Activated T-helper 17 cell treated with anti-CD3 and anti-CD28 coated beads, Interleukin-2, amount 50 U/mL, for 72 hours (primary cell): ENCODE data around the gene HOOK2. TPM values are rescaled to one million over a fixed set of nuclear protein-coding genes. Genes with fewer than 3 reads are reported as not detected.
"Not testable (repeated sequence)": the region's sequence is repeated elsewhere in the genome, so short reads cannot be mapped to it uniquely, and the experiment has no call there.

Source experiments
- ATAC-seq: fragments of 150-1000 bp; cut with Tn5 transposase; replicated peaks from 2 replicates; pipeline ENCODE4 v1.10.0; 2021; ENCODE audit warnings: mild to moderate bottlenecking, moderate library complexity
- H3K27ac Mint-ChIP-seq: one replicate; pipeline ENCODE4 v1.8.0; 2022; ENCODE audit warnings: mixed read lengths
- H3K27me3 Mint-ChIP-seq: one replicate; pipeline ENCODE4 v1.8.0; 2022; ENCODE audit warnings: mixed read lengths
- H3K36me3 Mint-ChIP-seq: one replicate; pipeline ENCODE4 v1.8.0; 2022; ENCODE audit warnings: low read depth, mild to moderate bottlenecking, mixed read lengths
- H3K4me1 Mint-ChIP-seq: one replicate; pipeline ENCODE4 v1.8.0; 2022; ENCODE audit warnings: mixed read lengths
- H3K4me3 Mint-ChIP-seq: one replicate; pipeline ENCODE4 v1.8.0; 2022; ENCODE audit warnings: mild to moderate bottlenecking, mixed read lengths
- H3K9me3 Mint-ChIP-seq: one replicate; pipeline ENCODE4 v1.8.0; 2022; ENCODE audit warnings: mixed read lengths
- total RNA-seq, 2 donors: library from RNA; stranded (reverse); gene quantifications; one replicate each; pipeline ENCODE4 v1.2.3, GENCODE V29; 2022

HOOK2 gene
- total RNA-seq, 2 donors from 2014 or later = 22.5 to 44.4 TPM

- Mint-ChIP-seq H3K4me1 (peaks cover 11% of the 10 kb centered on the region), H3K27me3 (no peaks in the 10 kb centered on the region), H3K36me3 (peaks cover 64% of the 10 kb centered on the region), H3K9me3 (no peaks in the 10 kb centered on the region), H3K4me3 (peak within 1 kb of the TSS; percentile 89), H3K27ac (peak within 1 kb of the TSS; percentile 96)
- ATAC-seq = peak; percentile 89
Measured at GRCh38 chr19:12736995-12737834, 38.1 kb downstream of the HOOK2 start, which contains the start of gene GET3. GET3 (plus strand) TSS chr19:12737497; CDS start chr19:12737506, 9 bp downstream.

- no peak for ATAC-seq
- Mint-ChIP-seq H3K4me1 (peaks cover 19% of the 10 kb centered on the region), H3K36me3 (peaks cover 72% of the 10 kb centered on the region)
Measured at GRCh38 chr19:12733369-12734214, 41.8 kb downstream of the HOOK2 start.

GRCh38 chr19:12731337-12731736 lies 44.0 kb downstream of the HOOK2 start:
- no peak overlapping the region for H3K27ac Mint-ChIP-seq
- H3K9me3 Mint-ChIP-seq = no peaks in the 10 kb centered on the region
- H3K4me3 Mint-ChIP-seq = no peak overlapping the region
- no peaks in the 10 kb centered on the region for H3K27me3 Mint-ChIP-seq
- no peak for ATAC-seq
- H3K4me1 Mint-ChIP-seq = peaks cover 23% of the 10 kb centered on the region
- H3K36me3 Mint-ChIP-seq = peaks cover 77% of the 10 kb centered on the region

More at GRCh38 chr19:12733369-12734214, 41.8 kb downstream of the HOOK2 start:
- H3K27ac Mint-ChIP-seq = peak overlapping the region; percentile 95
- no peaks in the 10 kb centered on the region for H3K27me3 Mint-ChIP-seq
- H3K9me3 Mint-ChIP-seq = no peaks in the 10 kb centered on the region
- peak overlapping the region; percentile 94 for H3K4me3 Mint-ChIP-seq

- peak overlapping the region; percentile 29 for H3K27ac Mint-ChIP-seq
- no peaks in the 10 kb centered on the region for H3K27me3 Mint-ChIP-seq
- no peak for ATAC-seq
- no peaks in the 10 kb centered on the region for H3K9me3 Mint-ChIP-seq
- peaks cover 78% of the 10 kb centered on the region for H3K36me3 Mint-ChIP-seq
- peaks cover 24% of the 10 kb centered on the region for H3K4me1 Mint-ChIP-seq
- H3K4me3 Mint-ChIP-seq = no peak overlapping the region
Measured at GRCh38 chr19:12730064-12730463, 45.3 kb downstream of the HOOK2 start.

GRCh38 chr19:12727745-12728433 lies 47.5 kb downstream of the HOOK2 start:
- H3K36me3 Mint-ChIP-seq = peaks cover 68% of the 10 kb centered on the region
- no peak overlapping the region for H3K27ac Mint-ChIP-seq
- ATAC-seq = no peak
- H3K4me1 Mint-ChIP-seq = peaks cover 25% of the 10 kb centered on the region
- no peaks in the 10 kb centered on the region for H3K9me3 Mint-ChIP-seq
- no peaks in the 10 kb centered on the region for H3K27me3 Mint-ChIP-seq
- H3K4me3 Mint-ChIP-seq = no peak overlapping the region

- H3K27me3 Mint-ChIP-seq = no peaks in the 10 kb centered on the region
- H3K4me3 Mint-ChIP-seq = no peak overlapping the region
- H3K9me3 Mint-ChIP-seq = no peaks in the 10 kb centered on the region
- H3K4me1 Mint-ChIP-seq = peaks cover 19% of the 10 kb centered on the region
- no peak overlapping the region for H3K27ac Mint-ChIP-seq
- peaks cover 67% of the 10 kb centered on the region for H3K36me3 Mint-ChIP-seq
- ATAC-seq = no peak
Measured at GRCh38 chr19:12726988-12727316, 48.4 kb downstream of the HOOK2 start.

- H3K4me3 Mint-ChIP-seq, H3K27me3 Mint-ChIP-seq, ATAC-seq, H3K9me3 Mint-ChIP-seq, H3K27ac Mint-ChIP-seq: not testable (repeated sequence)
- Mint-ChIP-seq H3K36me3 (peaks cover 68% of the 10 kb centered on the region), H3K4me1 (peaks cover 27% of the 10 kb centered on the region)
Measured at GRCh38 chr19:12725612-12726011, 49.7 kb downstream of the HOOK2 start.

GRCh38 chr19:12723641-12724426 lies 51.5 kb downstream of the HOOK2 start, which contains the start of gene TNPO2:
TNPO2 (minus strand) TSS chr19:12723932; CDS start chr19:12720977, 2,955 bp downstream.
- peaks cover 65% of the 10 kb centered on the region for H3K36me3 Mint-ChIP-seq
- ATAC-seq = peak; percentile 34

GRCh38 chr19:12723381-12723640 lies 52.0 kb downstream of the HOOK2 start:
- Mint-ChIP-seq H3K4me3 (peak overlapping the region; percentile 97), H3K27ac (peak overlapping the region; percentile 98), H3K9me3 (no peaks in the 10 kb centered on the region), H3K4me1 (peaks cover 24% of the 10 kb centered on the region), H3K36me3 (peaks cover 65% of the 10 kb centered on the region), H3K27me3 (no peaks in the 10 kb centered on the region)
- no peak for ATAC-seq

More at GRCh38 chr19:12723641-12724426, 51.5 kb downstream of the HOOK2 start, which contains the start of gene TNPO2:
- no peaks in the 10 kb centered on the region for H3K27me3 Mint-ChIP-seq
- H3K9me3 Mint-ChIP-seq = no peaks in the 10 kb centered on the region
- peak within 1 kb of the TSS; percentile 97 for H3K4me3 Mint-ChIP-seq
- H3K27ac Mint-ChIP-seq = peak within 1 kb of the TSS; percentile 98
- H3K4me1 Mint-ChIP-seq = peaks cover 24% of the 10 kb centered on the region

GRCh38 chr19:12722566-12723380 lies 52.6 kb downstream of the HOOK2 start:
- peaks cover 24% of the 10 kb centered on the region for H3K4me1 Mint-ChIP-seq

GRCh38 chr19:12721656-12722565 lies 53.4 kb downstream of the HOOK2 start:
- peak; percentile 61 for ATAC-seq
- H3K27me3 Mint-ChIP-seq = no peaks in the 10 kb centered on the region
- no peaks in the 10 kb centered on the region for H3K9me3 Mint-ChIP-seq
- H3K4me3 Mint-ChIP-seq = peak overlapping the region; percentile 97
- peak overlapping the region; percentile 98 for H3K27ac Mint-ChIP-seq
- H3K36me3 Mint-ChIP-seq = peaks cover 67% of the 10 kb centered on the region
- peaks cover 24% of the 10 kb centered on the region for H3K4me1 Mint-ChIP-seq

More at GRCh38 chr19:12722566-12723380, 52.6 kb downstream of the HOOK2 start:
- Mint-ChIP-seq H3K27me3 (no peaks in the 10 kb centered on the region), H3K36me3 (peaks cover 65% of the 10 kb centered on the region), H3K4me3 (peak overlapping the region; percentile 97), H3K9me3 (no peaks in the 10 kb centered on the region), H3K27ac (peak overlapping the region; percentile 98)
- peak; percentile 95 for ATAC-seq
